SK-N-SH (cell line): ENCODE data around the gene MGAM2. TPM values are rescaled to one million over a fixed set of nuclear protein-coding genes. Genes with fewer than 3 reads are reported as not detected.
"Not testable (repeated sequence)": the region's sequence is repeated elsewhere in the genome, so short reads cannot be mapped to it uniquely, and the experiment has no call there.

ENCODE experiments used
- CTCF ChIA-PET: fragments of 300-600, 350-600 bp; formaldehyde crosslinking; extraction: SDS; loops from one replicate; lab custom pipeline; 2021; lab: Yijun Ruan, JAX
- POLR2A ChIA-PET: fragments of 350-600 bp; sonication (Branson Sonifier 250); formaldehyde crosslinking; extraction: SDS; loops from one replicate; lab custom pipeline; 2020; ENCODE audit warnings: antibody characterized with exemption, inconsistent platforms; lab: Yijun Ruan, JAX
- DNase-seq: peaks from one replicate; pipeline ENCODE4 v3.0.0; 2012
- H2AFZ ChIP-seq: fragments of 200-600 bp; sonication (generic); 2 replicates; pipeline ENCODE4 v1.8.1; 2016; ENCODE audit warnings: antibody characterized with exemption, mild to moderate bottlenecking, low read depth
- H3F3A ChIP-seq: fragments of 200-600 bp; sonication (generic); replicated peaks from 2 replicates; pipeline ENCODE3; 2016; ENCODE audit warnings: antibody characterized with exemption, mild to moderate bottlenecking; ENCODE audit not compliant: insufficient read depth
- H3K27ac ChIP-seq, 2 experiments: fragments of 200-500 bp in 1 of 2; fragments of 200-600 bp in 1 of 2; sonication (Bioruptor generic) in 1 of 2; sonication (generic), shearing (Covaris generic) in 1 of 2; 2 replicates each; pipeline versions ENCODE4 v1.5.1 to v1.6.1; 2014 to 2016; ENCODE audit warnings: low read depth in 2 of 2, inconsistent platforms in 1 of 2, low read length in 1 of 2, mild to moderate bottlenecking in 1 of 2, mixed read lengths in 1 of 2
- H3K27me3 ChIP-seq: fragments of 200-600 bp; sonication (generic), shearing (Covaris generic); 2 replicates; pipeline ENCODE4 v1.6.1; 2016; ENCODE audit warnings: mixed run types; ENCODE audit not compliant: insufficient read depth
- H3K36me3 ChIP-seq, 2 experiments: fragments of 200-500 bp in 1 of 2; fragments of 200-600 bp in 1 of 2; sonication (Bioruptor generic) in 1 of 2; sonication (generic) in 1 of 2; replicated peaks in 1 of 2; 2 replicates each; pipeline versions ENCODE3 to v1.5.1; 2014 to 2016; ENCODE audit warnings: low read length in 1 of 2, mild to moderate bottlenecking in 1 of 2; ENCODE audit not compliant: insufficient read depth in 2 of 2, control insufficient read depth in 1 of 2
- H3K4me1 ChIP-seq, 2 experiments: fragments of 200-500 bp in 1 of 2; fragments of 200-600 bp in 1 of 2; sonication (Bioruptor generic) in 1 of 2; sonication (generic), shearing (Covaris generic) in 1 of 2; 2 replicates each; pipeline versions ENCODE4 v1.5.1 to v1.6.1; 2014 to 2016; ENCODE audit warnings: low read depth in 1 of 2, low read length in 1 of 2, mixed run types in 1 of 2; ENCODE audit not compliant: insufficient read depth in 2 of 2, control insufficient read depth in 1 of 2
- H3K4me2 ChIP-seq: fragments of 200-600 bp; sonication (generic), shearing (Covaris generic); 2 replicates; pipeline ENCODE4 v1.6.1; 2017; ENCODE audit warnings: mixed run types
- H3K4me3 ChIP-seq, 2 experiments: fragments of 200-500 bp in 1 of 2; fragments of 200-600 bp in 1 of 2; sonication (Bioruptor generic) in 1 of 2; sonication (generic), shearing (Covaris generic) in 1 of 2; 2 replicates each; pipeline versions ENCODE4 v1.5.1 to v1.8.1; 2014 to 2016; ENCODE audit warnings: low read depth in 2 of 2, inconsistent platforms in 1 of 2, low read length in 1 of 2, mild to moderate bottlenecking in 1 of 2, mixed read lengths in 1 of 2, moderate library complexity in 1 of 2
- H3K79me2 ChIP-seq: fragments of 200-600 bp; sonication (generic); 2 replicates; pipeline ENCODE4 v1.8.1; 2017; ENCODE audit warnings: mild to moderate bottlenecking; ENCODE audit not compliant: insufficient read depth
- H3K9ac ChIP-seq: fragments of 200-600 bp; sonication (generic); 2 replicates; pipeline ENCODE4 v1.6.1; 2017; ENCODE audit warnings: mixed run types
- H3K9me2 ChIP-seq: fragments of 200-600 bp; sonication (generic); 2 replicates; pipeline ENCODE4 v1.6.1; 2017; ENCODE audit warnings: mixed run types
- H3K9me3 ChIP-seq: fragments of 200-600 bp; sonication (generic); 2 replicates; pipeline ENCODE4 v1.6.1; 2017; ENCODE audit warnings: mixed run types, mild to moderate bottlenecking, moderate library complexity
- H4K20me1 ChIP-seq: fragments of 200-600 bp; sonication (generic); 2 replicates; pipeline ENCODE4 v1.6.1; 2017; ENCODE audit warnings: mild to moderate bottlenecking, mixed run types; ENCODE audit not compliant: insufficient read depth
- CHD2 ChIP-seq: fragments of 150-350 bp; IDR thresholded peaks from 2 replicates; pipeline ENCODE4 v1.6.1; 2018; ENCODE audit warnings: low read length; ENCODE audit not compliant: partially characterized antibody
- EZH2phosphoT487 ChIP-seq: fragments of 200-600 bp; sonication (generic); IDR thresholded peaks from 2 replicates; pipeline ENCODE4 v1.6.1; 2017; ENCODE audit warnings: low read depth, mixed run types, mild to moderate bottlenecking, antibody characterized with exemption, moderate library complexity, borderline replicate concordance
- FOSL2 ChIP-seq: IDR thresholded peaks from 2 replicates; pipeline ENCODE4 v1.4.0; 2012; ENCODE audit warnings: low read depth, mild to moderate bottlenecking, moderate library complexity, borderline replicate concordance
- FOXJ3 ChIP-seq: sonication (generic); formaldehyde crosslinking; IDR thresholded peaks from 2 replicates; pipeline ENCODE4 v1.5.1; 2020; ENCODE audit warnings: mild to moderate bottlenecking, missing genetic modification reagents
- FOXM1 ChIP-seq: IDR thresholded peaks from 2 replicates; pipeline ENCODE4 v1.4.0; 2012; ENCODE audit warnings: low read depth, mild to moderate bottlenecking
- GABPA ChIP-seq: IDR thresholded peaks from 2 replicates; pipeline ENCODE4 v1.4.0; 2012; ENCODE audit warnings: low read depth, mild to moderate bottlenecking
- GATA2 ChIP-seq: sonication (generic); formaldehyde crosslinking; IDR thresholded peaks from 2 replicates; pipeline ENCODE4 v1.5.0; 2020; ENCODE audit warnings: mild to moderate bottlenecking, missing genetic modification reagents
- JUND ChIP-seq: IDR thresholded peaks from 2 replicates; pipeline ENCODE4 v1.4.0; 2012
- MXI1 ChIP-seq: IDR thresholded peaks from 2 replicates; pipeline ENCODE4 v1.6.1; 2012; ENCODE audit warnings: mild to moderate bottlenecking, low read depth, low read length, improper control_type of control experiment
- NFIC ChIP-seq: IDR thresholded peaks from 2 replicates; pipeline ENCODE4 v1.4.0; 2012; ENCODE audit warnings: borderline replicate concordance
- RAD21 ChIP-seq: IDR thresholded peaks from 2 replicates; pipeline ENCODE4 v1.6.1; 2012; ENCODE audit warnings: mild to moderate bottlenecking, low read length
- RCOR1 ChIP-seq: fragments of 150-350 bp; IDR thresholded peaks from 2 replicates; pipeline ENCODE4 v1.6.1; 2017; ENCODE audit warnings: antibody characterized with exemption, low read length
- RFX5 ChIP-seq: IDR thresholded peaks from 2 replicates; pipeline ENCODE4 v1.6.1; 2012; ENCODE audit warnings: mild to moderate bottlenecking, improper control_type of control experiment, low read length
- RXRA ChIP-seq: IDR thresholded peaks from 2 replicates; pipeline ENCODE4 v1.4.0; 2012; ENCODE audit warnings: low read depth, mild to moderate bottlenecking, borderline replicate concordance
- SMC3 ChIP-seq: IDR thresholded peaks from 2 replicates; pipeline ENCODE4 v1.6.1; 2012; ENCODE audit warnings: low read depth, low read length, improper control_type of control experiment
- TAF1 ChIP-seq: IDR thresholded peaks from 2 replicates; pipeline ENCODE4 v1.6.1; 2012; ENCODE audit warnings: low read depth, mild to moderate bottlenecking, low read length, moderate library complexity, borderline replicate concordance
- TCF12 ChIP-seq: IDR thresholded peaks from 2 replicates; pipeline ENCODE4 v1.4.0; 2012
- TEAD4 ChIP-seq: IDR thresholded peaks from 2 replicates; pipeline ENCODE4 v1.4.0; 2012; ENCODE audit warnings: mild to moderate bottlenecking, borderline replicate concordance; ENCODE audit not compliant: insufficient read depth
- YY1 ChIP-seq: IDR thresholded peaks from 2 replicates; pipeline ENCODE4 v1.4.0; 2012; ENCODE audit warnings: low read depth, mild to moderate bottlenecking
- WGBS: methylation state at CpG from one replicate; pipeline ENCODE4 v1.1.6; 2017; ENCODE audit warnings: low lambda C conversion rate; 5-methylcytosine and 5-hydroxymethylcytosine counted together
- polyA plus RNA-seq, 3 experiments: library from polyadenylated mRNA; depleted of rRNA; stranded (reverse); fragments of >200 nt; gene quantifications; 2 replicates each; pipeline ENCODE4 v1.2.3, GENCODE V29; 2012
- TF ChIP-seq, protein P1 (sequence below): IDR thresholded peaks from 2 replicates; pipeline ENCODE4 v1.4.0; 2012; ENCODE audit warnings: low read depth
- TF ChIP-seq, protein P2 (sequence below): IDR thresholded peaks from 2 replicates; pipeline ENCODE4 v1.4.0; 2012; ENCODE audit warnings: low read depth, borderline replicate concordance
- TF ChIP-seq, protein P3 (sequence below): fragments of 150-350 bp; IDR thresholded peaks from 2 replicates; pipeline ENCODE4 v1.6.1; 2017; ENCODE audit warnings: antibody characterized with exemption, low read length, low read depth, borderline replicate concordance

MGAM2 gene
- polyA plus RNA-seq, 1 of the 3 experiments (the other 2 are of a cell fraction) = not detected

DNA sequence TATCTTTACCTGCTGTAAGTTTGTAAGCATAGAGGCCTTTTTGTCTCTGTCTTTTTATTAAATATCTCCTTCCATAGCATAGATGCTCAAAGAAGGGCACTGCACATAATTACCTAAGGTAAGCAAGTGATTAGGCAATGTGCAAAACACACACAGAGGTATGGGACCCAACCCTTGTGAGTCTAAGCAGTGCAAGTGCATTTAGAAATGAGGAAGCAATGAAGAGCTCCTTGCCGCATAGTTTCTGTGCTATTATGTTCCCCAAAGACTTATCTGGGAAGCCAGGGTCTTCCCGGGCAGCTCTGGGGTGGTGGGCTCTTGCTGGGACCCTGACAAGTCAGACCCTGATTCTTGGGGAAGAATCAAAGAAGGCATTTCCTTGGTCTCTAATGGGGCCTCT, 13.5 kb upstream of the MGAM2 start:
- H3K79me2 ChIP-seq = no peaks in the 10 kb centered on the region
- H2AFZ ChIP-seq = no peak overlapping the region
- H3K4me3 ChIP-seq = no peak overlapping the region
- TF ChIP-seq RAD21 (no peak), YY1 (no peak), NFIC (no peak), GATA2 (CRISPR knock-in tag) (no peak), EZH2phosphoT487 (no peak), TCF12 (no peak), FOSL2 (no peak), RCOR1 (no peak), TAF1 (no peak)
- TF ChIP-seq, protein P1, sequence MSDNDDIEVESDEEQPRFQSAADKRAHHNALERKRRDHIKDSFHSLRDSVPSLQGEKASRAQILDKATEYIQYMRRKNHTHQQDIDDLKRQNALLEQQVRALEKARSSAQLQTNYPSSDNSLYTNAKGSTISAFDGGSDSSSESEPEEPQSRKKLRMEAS = no peak
- TF ChIP-seq, protein P2, sequence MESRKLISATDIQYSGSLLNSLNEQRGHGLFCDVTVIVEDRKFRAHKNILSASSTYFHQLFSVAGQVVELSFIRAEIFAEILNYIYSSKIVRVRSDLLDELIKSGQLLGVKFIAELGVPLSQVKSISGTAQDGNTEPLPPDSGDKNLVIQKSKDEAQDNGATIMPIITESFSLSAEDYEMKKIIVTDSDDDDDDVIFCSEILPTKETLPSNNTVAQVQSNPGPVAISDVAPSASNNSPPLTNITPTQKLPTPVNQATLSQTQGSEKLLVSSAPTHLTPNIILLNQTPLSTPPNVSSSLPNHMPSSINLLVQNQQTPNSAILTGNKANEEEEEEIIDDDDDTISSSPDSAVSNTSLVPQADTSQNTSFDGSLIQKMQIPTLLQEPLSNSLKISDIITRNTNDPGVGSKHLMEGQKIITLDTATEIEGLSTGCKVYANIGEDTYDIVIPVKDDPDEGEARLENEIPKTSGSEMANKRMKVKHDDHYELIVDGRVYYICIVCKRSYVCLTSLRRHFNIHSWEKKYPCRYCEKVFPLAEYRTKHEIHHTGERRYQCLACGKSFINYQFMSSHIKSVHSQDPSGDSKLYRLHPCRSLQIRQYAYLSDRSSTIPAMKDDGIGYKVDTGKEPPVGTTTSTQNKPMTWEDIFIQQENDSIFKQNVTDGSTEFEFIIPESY = no peak
- no peaks in the 10 kb centered on the region for H3K36me3 ChIP-seq
- POLR2A ChIA-PET = no interaction called here
- CTCF ChIA-PET = no interaction called here
- 16% methylated on average over 2 of the region's 2 CpGs for WGBS
- H4K20me1 ChIP-seq = no peaks in the 10 kb centered on the region
- H3F3A ChIP-seq = no peaks in the 10 kb centered on the region
- H3K9ac ChIP-seq = no peak overlapping the region
- no peak for DNase-seq
- no peak overlapping the region for H3K27ac ChIP-seq
- H3K27me3 ChIP-seq = no peaks in the 10 kb centered on the region; the same call in 1 of the 2 replicates
- H3K4me2 ChIP-seq = no peak overlapping the region
- H3K9me3 ChIP-seq = no peaks in the 10 kb centered on the region
- H3K9me2 ChIP-seq = no peaks in the 10 kb centered on the region
- no peaks in the 10 kb centered on the region for H3K4me1 ChIP-seq

DNA sequence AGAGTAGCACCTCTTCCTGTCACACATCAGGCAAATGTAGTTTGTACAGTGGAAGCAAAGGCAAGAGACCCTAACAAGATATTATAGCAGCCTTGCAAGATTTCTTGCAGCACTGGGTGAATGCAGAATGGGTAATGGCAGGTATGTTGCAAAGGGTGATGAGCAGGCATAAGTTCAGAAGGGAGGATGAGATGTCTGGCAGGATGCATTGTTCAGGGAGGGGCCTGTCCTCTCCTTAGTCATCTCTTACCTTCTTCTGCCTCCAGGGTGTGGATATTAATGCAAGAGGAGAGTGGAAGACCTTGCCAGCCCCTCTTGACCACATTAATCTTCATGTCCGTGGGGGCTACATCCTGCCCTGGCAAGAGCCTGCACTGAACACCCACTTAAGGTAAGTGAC, 12.2 kb upstream of the MGAM2 start:
- H3F3A ChIP-seq, POLR2A ChIA-PET, H3K36me3 ChIP-seq, H3K4me1 ChIP-seq, H3K4me2 ChIP-seq, H3K9me3 ChIP-seq, H3K4me3 ChIP-seq, H3K9ac ChIP-seq, H3K9me2 ChIP-seq, DNase-seq, H3K79me2 ChIP-seq, H3K27me3 ChIP-seq, H3K27ac ChIP-seq, H2AFZ ChIP-seq, H4K20me1 ChIP-seq: not testable (repeated sequence)
- 0% methylated on average over 1 of the region's 1 CpG for WGBS
- CTCF ChIA-PET = interaction anchor here (1.5 kb wide), 1 partner anchor 123 kb away, joined by 3 read pairs; no protein-coding TSS in a partner anchor

DNA sequence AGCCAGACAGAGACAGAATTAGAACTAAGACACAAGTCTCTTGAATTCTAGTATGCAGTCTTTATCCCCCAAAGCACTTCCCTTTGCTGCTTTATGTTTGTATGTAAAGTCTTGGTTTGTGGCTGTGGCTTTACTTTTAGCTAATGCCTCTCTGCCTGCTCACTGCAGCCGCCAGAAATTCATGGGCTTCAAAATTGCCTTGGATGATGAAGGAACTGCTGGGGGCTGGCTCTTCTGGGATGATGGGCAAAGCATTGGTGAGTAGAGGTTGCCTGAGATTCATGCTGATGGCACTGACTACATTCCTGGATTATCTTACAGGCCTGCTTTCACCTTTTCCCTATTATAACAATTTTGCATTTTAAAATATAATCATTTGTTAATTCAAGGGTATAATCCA, 10.9 kb upstream of the MGAM2 start:
- no peaks in the 10 kb centered on the region; the same call in 1 of the 2 replicates for H3K27me3 ChIP-seq
- 8% methylated on average over 1 of the region's 1 CpG for WGBS
- CTCF ChIA-PET = no interaction called here
- POLR2A ChIA-PET = no interaction called here
- DNase-seq = no peak
- H3K9me2 ChIP-seq = no peaks in the 10 kb centered on the region
- no peaks in the 10 kb centered on the region for H3F3A ChIP-seq
- no peak overlapping the region for H3K9ac ChIP-seq
- H3K9me3 ChIP-seq = no peaks in the 10 kb centered on the region
- no peaks in the 10 kb centered on the region for H3K36me3 ChIP-seq
- H2AFZ ChIP-seq = no peak overlapping the region
- no peak overlapping the region for H3K4me2 ChIP-seq
- H3K4me3 ChIP-seq = no peak overlapping the region
- H3K27ac ChIP-seq = no peak overlapping the region
- H3K4me1 ChIP-seq = no peaks in the 10 kb centered on the region
- H4K20me1 ChIP-seq = no peaks in the 10 kb centered on the region
- no peaks in the 10 kb centered on the region for H3K79me2 ChIP-seq
- TF ChIP-seq YY1 = no peak
- TF ChIP-seq RFX5 = no peak
- no peak for TF ChIP-seq GABPA
- no peak for TF ChIP-seq GATA2 (CRISPR knock-in tag)
- TF ChIP-seq JUND = no peak
- TF ChIP-seq SMC3 = no peak
- TF ChIP-seq TCF12 = no peak
- TF ChIP-seq RAD21 = no peak
- TF ChIP-seq FOXJ3 (CRISPR knock-in tag) = no peak
- no peak for TF ChIP-seq TEAD4
- TF ChIP-seq, protein P3, sequence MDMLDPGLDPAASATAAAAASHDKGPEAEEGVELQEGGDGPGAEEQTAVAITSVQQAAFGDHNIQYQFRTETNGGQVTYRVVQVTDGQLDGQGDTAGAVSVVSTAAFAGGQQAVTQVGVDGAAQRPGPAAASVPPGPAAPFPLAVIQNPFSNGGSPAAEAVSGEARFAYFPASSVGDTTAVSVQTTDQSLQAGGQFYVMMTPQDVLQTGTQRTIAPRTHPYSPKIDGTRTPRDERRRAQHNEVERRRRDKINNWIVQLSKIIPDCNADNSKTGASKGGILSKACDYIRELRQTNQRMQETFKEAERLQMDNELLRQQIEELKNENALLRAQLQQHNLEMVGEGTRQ = no peak
- TF ChIP-seq FOXM1 = no peak
- TF ChIP-seq FOSL2 = no peak
- TF ChIP-seq CHD2 = no peak
- TF ChIP-seq RXRA = no peak
- no peak for TF ChIP-seq EZH2phosphoT487
- no peak for TF ChIP-seq MXI1
